Right lung (tissue), 10 donors: Measurements from ENCODE around the gene ESRRA. TPM values are rescaled to one million over a fixed set of nuclear protein-coding genes. Genes with fewer than 3 reads are reported as not detected.
A peak's percentile ranks its signal among the peaks of the same experiment; 100 is the strongest.

ENCODE experiments used
- DNase-seq, 2 donors: peaks; one replicate each; pipeline ENCODE4 v3.0.0-alpha.2; 2013
- long read RNA-seq, 8 donors: transcript quantifications; one replicate each; lab custom pipeline, GENCODE V29; 2026
- polyA plus RNA-seq, 5 donors: library from polyadenylated mRNA; unstranded; fragments of 120-200 nt; gene quantifications; one replicate each; pipeline versions ENCODE4 v1.2.1 to v1.2.3, GENCODE V29; 2013; ENCODE audit warnings: inconsistent platforms in 1 of 5, low replicate concordance in 1 of 5; ENCODE audit not compliant: insufficient read length in 5 of 5, insufficient read depth in 1 of 5

The ESRRA gene
- 10 to 100 TPM in 3 of 5 donors, 1 to 10 TPM in 2; 6.9 to 21.0 (median 12.4) TPM for polyA plus RNA-seq
- long read RNA-seq, donor 1, transcript ESRRA-201 (7 exons, 2,215 nt), result major isoform, 6 of 756 reads
- long read RNA-seq, donor 1, partial matches to known transcripts, result 750 of 756 reads
- long read RNA-seq, donor 1, other reads (novel, unspliced or antisense), result 0 of 756 reads
- long read RNA-seq, donor 2, partial matches to known transcripts, result 370 of 381 reads
- long read RNA-seq, donor 2, other reads (novel, unspliced or antisense), result 6 of 381 reads
- long read RNA-seq, donor 3, transcript ESRRA-201 (7 exons, 2,215 nt), result major isoform, 6 of 6 reads
- long read RNA-seq, donor 3, partial matches to known transcripts, result 0 of 6 reads
- long read RNA-seq, donor 3, other reads (novel, unspliced or antisense), result 0 of 6 reads
- long read RNA-seq, donor 4, partial matches to known transcripts, result 150 of 433 reads
- long read RNA-seq, donor 4, other reads (novel, unspliced or antisense), result 281 of 433 reads
- long read RNA-seq, donor 5, partial matches to known transcripts, result 723 of 741 reads
- long read RNA-seq, donor 5, other reads (novel, unspliced or antisense), result 14 of 741 reads
- long read RNA-seq, donor 6, transcript ESRRA-201 (7 exons, 2,215 nt), result major isoform, 7 of 646 reads
- long read RNA-seq, donor 6, partial matches to known transcripts, result 633 of 646 reads
- long read RNA-seq, donor 6, other reads (novel, unspliced or antisense), result 5 of 646 reads
- long read RNA-seq, donor 7, transcript ESRRA-201 (7 exons, 2,215 nt), result major isoform, 5 of 562 reads
- long read RNA-seq, donor 7, partial matches to known transcripts, result 122 of 562 reads
- long read RNA-seq, donor 7, other reads (novel, unspliced or antisense), result 433 of 562 reads
- long read RNA-seq, donor 8, partial matches to known transcripts, result 287 of 290 reads
- long read RNA-seq, donor 8, other reads (novel, unspliced or antisense), result 0 of 290 reads

GRCh38 chr11:64305075-64305690 is at the start of gene ESRRA:
Gene ESRRA, plus strand, starts transcription at chr11:64305524. Its CDS starts 1,656 bp downstream, at chr11:64307180.
- peak; percentile 98 to 99 for DNase-seq

GRCh38 chr11:64256300-64256699 is 49.0 kb upstream of the ESRRA start:
- no peak for DNase-seq

GRCh38 chr11:64258356-64258755 is 47.0 kb upstream of the ESRRA start:
- DNase-seq, result no peak

GRCh38 chr11:64258946-64259532 is 46.3 kb upstream of the ESRRA start:
- no peak for DNase-seq

- no peak for DNase-seq
Measured at GRCh38 chr11:64259533-64260067, 45.7 kb upstream of the ESRRA start.

GRCh38 chr11:64260147-64260708 is 45.1 kb upstream of the ESRRA start:
- DNase-seq, result no peak

- DNase-seq, result no peak
Measured at GRCh38 chr11:64261556-64262080, 43.7 kb upstream of the ESRRA start.

- DNase-seq, result no peak
Measured at GRCh38 chr11:64262271-64263002, 42.9 kb upstream of the ESRRA start.

- no peak for DNase-seq
Measured at GRCh38 chr11:64263021-64263946, 42.0 kb upstream of the ESRRA start.

- DNase-seq, result no peak
Measured at GRCh38 chr11:64263947-64264317, 41.4 kb upstream of the ESRRA start.

GRCh38 chr11:64264371-64264852 is 40.9 kb upstream of the ESRRA start:
- no peak for DNase-seq

- DNase-seq, result no peak
Measured at GRCh38 chr11:64265176-64266160, 39.9 kb upstream of the ESRRA start.

- DNase-seq, result no peak
Measured at GRCh38 chr11:64266339-64266738, 39.0 kb upstream of the ESRRA start.

- no peak for DNase-seq
Measured at GRCh38 chr11:64267207-64267945, 37.9 kb upstream of the ESRRA start.

- peak; percentile 45 to 55 for DNase-seq
Measured at GRCh38 chr11:64268025-64268892, 37.1 kb upstream of the ESRRA start.
